Tibial artery (tissue), 4 donors: Measurements from ENCODE around the gene CHST1.

Experiments used
- DNase-seq, 2 donors: peaks; one replicate each; pipeline ENCODE4 v3.0.0-alpha.2; 2019
- H3K27ac ChIP-seq, 2 donors: fragments of 200-600 bp; sonication (generic) in 1 of 2; 1 replicate in 1 of 2; 2 replicates in 1 of 2; pipeline ENCODE4 v1.5.1; 2018 to 2019; ENCODE audit warnings: mild to moderate bottlenecking in 1 of 2
- H3K27me3 ChIP-seq, 2 donors: fragments of 200-600 bp; sonication (generic) in 1 of 2; one replicate each; pipeline versions ENCODE4 v1.5.1 to v1.6.0; 2016 to 2019
- H3K36me3 ChIP-seq, 3 donors: fragments of 200-600 bp; sonication (generic) in 2 of 3; one replicate each; pipeline ENCODE4 v1.5.1; 2016 to 2019; ENCODE audit warnings: mild to moderate bottlenecking in 2 of 3
- H3K4me1 ChIP-seq, 4 donors: fragments of 200-600 bp; sonication (generic) in 2 of 4; 1 replicate in 3 of 4; 2 replicates in 1 of 4; pipeline ENCODE4 v1.5.1; 2016 to 2019
- H3K4me3 ChIP-seq, 2 donors: fragments of 200-600 bp; sonication (generic) in 1 of 2; 1 replicate in 1 of 2; 2 replicates in 1 of 2; pipeline ENCODE4 v1.5.1; 2018 to 2019; ENCODE audit warnings: mild to moderate bottlenecking in 2 of 2
- H3K9me3 ChIP-seq, 3 donors: fragments of 200-600 bp; sonication (generic) in 1 of 3; one replicate each; pipeline ENCODE4 v1.5.1; 2016 to 2019
- CTCF ChIP-seq, 2 experiments: fragments of 200-600 bp in 1 of 2; fragments of 450-650 bp in 1 of 2; IDR thresholded peaks; one replicate each; pipeline ENCODE4 v1.5.1; 2017 to 2019; ENCODE audit warnings: antibody characterized with exemption in 2 of 2, mild to moderate bottlenecking in 1 of 2, moderate library complexity in 1 of 2
- intact Hi-C: fragments of 100-400 bp; cut with DNase I; formaldehyde crosslinking; loops from one replicate; pipeline ENCODE4 v1.15.0; 2023; ENCODE audit warnings: low total_unique reads

CHST1 gene

GRCh38 chr11:45664376-45665205 lies 831 bp downstream of the CHST1 start:
- peaks cover 0 to 45% (median 25%) of the 10 kb centered on the region in 4 donors for H3K4me1 ChIP-seq

DNA sequence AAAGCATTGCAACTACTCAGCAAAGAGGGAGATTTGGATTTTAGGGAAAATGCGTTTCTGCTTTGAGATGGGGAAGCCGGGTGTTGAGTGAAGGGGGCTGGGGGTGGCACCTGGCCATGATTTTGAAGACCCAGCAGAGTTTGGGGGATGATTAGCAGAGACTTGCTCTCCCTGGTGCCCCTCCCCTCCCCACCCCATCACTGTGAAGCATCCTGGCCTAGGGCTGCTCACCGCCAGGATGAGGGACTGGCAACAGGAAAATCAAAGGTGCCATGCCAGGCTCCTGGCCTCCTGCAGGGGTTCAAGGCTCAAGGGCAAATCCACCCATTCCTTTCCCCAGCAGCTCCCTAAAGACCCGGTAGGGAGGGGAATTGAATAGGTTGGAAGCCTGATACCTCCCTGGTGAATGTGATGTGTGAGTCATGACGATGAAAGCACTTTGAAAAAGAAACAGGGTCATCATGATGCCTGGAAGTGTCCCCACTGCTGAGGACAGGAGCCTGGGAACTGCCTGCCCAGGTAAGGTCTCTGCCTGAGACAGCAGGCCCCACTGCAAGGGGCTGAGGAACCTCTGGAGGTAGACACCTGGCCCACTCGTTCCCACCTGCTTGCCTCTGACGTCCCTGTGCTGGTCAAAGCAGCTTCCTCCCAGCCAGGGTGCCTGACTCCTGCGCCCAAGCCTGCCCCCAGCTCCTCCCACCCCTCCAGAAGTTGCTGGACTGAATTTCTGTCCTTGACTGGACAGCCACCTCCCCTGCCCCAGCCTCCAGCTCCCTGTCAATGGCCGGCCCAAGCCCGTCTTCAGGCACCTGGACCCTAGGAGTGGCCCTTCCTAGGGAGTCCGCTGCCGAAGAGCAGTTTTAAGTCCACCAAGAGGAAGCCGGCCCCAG lies 1.7 kb downstream of the CHST1 start:
- H3K4me3 ChIP-seq = peak overlapping the region; percentile 67 to 75
- H3K36me3 ChIP-seq = no peaks in the 10 kb centered on the region
- no peak for DNase-seq
- peaks cover 0 to 44% of the 10 kb centered on the region in 2 donors for H3K27me3 ChIP-seq
- peaks cover 0 to 53% (median 25%) of the 10 kb centered on the region in 4 donors for H3K4me1 ChIP-seq
- intact Hi-C loops = no loop called here
- H3K9me3 ChIP-seq = no peaks in the 10 kb centered on the region
- H3K27ac ChIP-seq = peak overlapping the region; percentile 81 to 85
- TF ChIP-seq CTCF (IDR thresholded peaks at IDR 0.05) = no peak

More at GRCh38 chr11:45664376-45665205, 831 bp downstream of the CHST1 start:
- Histone ChIP-seq H3K9me3 (no peaks in the 10 kb centered on the region), H3K27ac (peak overlapping the region; percentile 81 to 85), H3K27me3 (peaks cover 0 to 37% of the 10 kb centered on the region in 2 donors), H3K36me3 (no peaks in the 10 kb centered on the region), H3K4me3 (peak overlapping the region; percentile 67 to 75)
- intact Hi-C loops = no loop called here
- no peak for TF ChIP-seq CTCF (IDR thresholded peaks at IDR 0.05)
- no peak for DNase-seq

DNA sequence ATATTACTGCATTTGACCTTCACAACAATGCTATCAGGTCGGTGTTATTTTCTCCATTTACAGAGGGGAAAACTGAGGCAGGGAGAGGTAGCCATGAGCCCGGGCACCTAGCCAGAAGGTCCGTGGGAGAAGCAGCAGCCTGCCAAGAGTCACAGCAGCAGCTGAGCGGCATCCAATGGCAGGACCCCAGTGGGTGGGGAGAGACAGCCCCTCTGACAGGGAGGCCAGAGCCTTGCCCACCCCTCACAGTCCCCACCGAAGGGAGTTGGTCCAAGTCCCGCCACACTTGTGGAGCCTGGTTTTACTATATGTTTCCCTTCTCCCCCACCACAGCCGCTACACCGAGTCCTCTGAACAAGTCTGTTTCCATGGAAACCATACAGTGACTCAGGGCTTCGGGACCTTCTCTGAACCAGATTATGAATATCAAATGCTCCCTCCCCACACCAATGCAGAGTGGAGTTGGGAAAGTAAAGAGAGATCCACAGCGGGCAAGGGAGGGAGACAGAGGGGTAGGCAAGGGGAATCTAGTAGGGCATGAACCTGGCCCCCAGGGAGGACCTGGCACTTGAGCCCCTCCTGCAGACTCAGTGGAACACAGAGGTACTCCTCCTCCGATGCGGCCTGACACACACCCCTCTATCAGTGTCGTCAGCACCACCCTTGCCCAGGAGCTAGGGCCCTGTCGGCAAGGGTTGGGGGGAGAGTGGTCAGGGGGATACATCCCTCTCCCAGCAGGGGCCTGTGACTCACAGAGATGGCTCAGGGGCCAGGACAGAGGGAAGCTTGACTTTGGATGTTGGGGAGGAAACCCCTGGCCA lies 2.5 kb downstream of the CHST1 start:
- no peak for TF ChIP-seq CTCF (IDR thresholded peaks at IDR 0.05)
- H3K4me1 ChIP-seq = peaks cover 0 to 62% (median 27%) of the 10 kb centered on the region in 4 donors
- H3K4me3 ChIP-seq = peak overlapping the region; percentile 67 to 75
- H3K27ac ChIP-seq = peak overlapping the region; percentile 81 to 85
- intact Hi-C loops = no loop called here
- no peaks in the 10 kb centered on the region for H3K36me3 ChIP-seq
- H3K9me3 ChIP-seq = no peaks in the 10 kb centered on the region
- H3K27me3 ChIP-seq = peaks cover 0 to 52% of the 10 kb centered on the region in 2 donors
- DNase-seq = no peak

DNA sequence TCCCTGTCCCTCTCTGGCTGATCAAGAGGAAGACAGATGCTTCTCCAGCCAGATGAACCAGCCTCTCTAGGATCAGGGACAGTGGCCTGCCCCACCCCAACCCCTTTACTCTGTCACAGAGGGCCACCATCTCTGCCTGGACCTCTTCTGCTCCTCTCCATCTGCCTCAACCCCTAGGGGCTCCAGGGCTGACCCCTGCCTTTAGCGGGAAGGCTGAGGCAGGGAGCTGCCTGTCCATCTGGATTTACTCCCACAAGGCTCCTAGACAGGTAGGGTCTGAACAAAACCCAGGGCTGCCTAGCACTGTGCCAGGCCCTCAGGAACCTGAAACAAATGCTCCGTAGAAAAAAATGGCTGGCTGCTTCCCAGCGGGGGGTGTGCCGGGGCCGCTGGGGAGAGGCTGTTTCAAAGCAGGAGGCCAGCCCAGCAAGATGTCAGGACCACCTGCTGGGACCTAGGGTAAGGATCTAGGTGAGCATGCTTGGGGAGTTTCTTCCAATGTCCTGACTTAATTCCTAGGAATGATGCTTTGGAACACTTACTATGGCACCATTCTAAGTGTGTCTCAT lies 3.2 kb downstream of the CHST1 start:
- intact Hi-C loops = no loop called here
- Histone ChIP-seq H3K27me3 (peaks cover 0 to 55% of the 10 kb centered on the region in 2 donors), H3K4me1 (peaks cover 0 to 63% (median 27%) of the 10 kb centered on the region in 4 donors), H3K9me3 (no peaks in the 10 kb centered on the region), H3K36me3 (no peaks in the 10 kb centered on the region), H3K27ac (peak overlapping the region; percentile 81 to 85), H3K4me3 (peak overlapping the region in 1 of 2 donors; percentile 67)
- DNase-seq = no peak
- no peak for TF ChIP-seq CTCF (IDR thresholded peaks at IDR 0.05)
